ENCODE results near the gene EVC.
"Not testable (repeated sequence)": the region's sequence is repeated elsewhere in the genome, so short reads cannot be mapped to it uniquely, and the experiment has no call there.

Gene EVC

DNA sequence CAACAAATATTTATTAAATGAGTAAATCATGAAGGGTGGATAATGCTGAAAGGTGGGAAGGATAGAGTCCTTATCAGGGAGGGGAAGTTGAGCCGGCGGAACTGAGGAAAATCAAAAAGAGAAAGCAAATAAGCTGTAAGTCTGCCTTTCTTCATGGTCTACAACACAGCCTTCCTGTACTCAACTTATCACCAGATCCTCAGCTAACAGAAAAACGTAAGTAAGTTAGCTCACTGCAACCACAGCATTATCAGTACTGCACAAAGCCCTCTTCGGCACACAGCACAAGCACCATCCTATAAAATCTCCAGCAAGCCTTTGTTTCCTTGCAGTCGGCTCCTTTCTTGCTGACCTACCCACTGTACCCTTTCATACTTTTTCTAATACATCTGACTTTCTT, 111.6 kb downstream of the EVC start:
- DNase-seq, result no peak

DNA sequence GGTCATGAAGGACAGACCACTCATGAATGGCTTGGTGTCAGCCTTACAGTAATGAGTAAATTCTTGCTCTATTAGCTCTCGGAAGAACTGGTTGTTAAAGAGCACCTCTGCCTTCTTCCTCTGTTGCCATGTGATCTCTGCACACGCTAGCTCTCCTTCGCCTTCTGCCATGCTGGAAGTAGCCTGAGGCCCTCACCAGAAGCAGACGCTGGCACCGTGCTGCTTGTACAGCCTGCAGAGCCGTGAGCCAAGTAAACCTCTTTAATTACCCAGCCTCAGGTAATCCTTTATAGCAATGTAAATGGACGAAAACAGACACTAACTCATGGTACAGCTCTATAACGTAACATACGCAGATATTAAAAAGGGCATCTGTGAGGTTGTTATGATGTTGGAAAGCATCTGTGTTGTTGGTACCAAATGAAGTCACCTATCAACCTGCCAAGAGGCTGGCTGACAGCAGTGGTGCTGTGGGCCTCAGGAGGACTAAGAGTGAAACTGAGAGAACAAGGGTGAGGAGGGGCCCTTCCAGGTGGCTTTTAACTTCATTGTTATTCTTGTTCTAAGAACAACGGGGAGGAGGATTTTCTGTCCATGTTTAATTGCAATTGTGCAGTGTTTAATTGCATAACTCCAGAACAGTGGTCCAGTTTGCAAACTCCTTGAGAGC, 112.7 kb downstream of the EVC start:
- no peak for DNase-seq

- DNase-seq, result no peak
Measured at GRCh38 chr4:5824227-5824626, 113.2 kb downstream of the EVC start.

DNA sequence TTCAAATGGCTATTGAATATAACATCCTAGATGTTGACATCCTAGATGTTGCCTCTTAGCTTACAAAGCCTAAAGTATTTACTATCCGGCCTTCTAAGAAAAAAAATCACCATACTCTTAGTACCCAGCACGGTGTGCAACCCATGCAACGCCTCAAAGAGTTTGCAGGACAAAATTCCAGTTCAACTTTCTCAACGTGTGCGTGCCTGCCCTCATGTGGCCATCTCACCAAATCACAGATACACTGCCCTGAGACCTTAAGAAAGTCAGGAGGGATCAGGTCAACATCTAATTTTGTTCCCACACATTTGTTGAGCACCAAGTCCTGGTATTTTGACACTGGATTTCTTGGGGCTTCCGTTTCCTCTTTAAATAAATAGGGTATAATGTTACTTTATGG, 113.6 kb downstream of the EVC start:
- no peak for DNase-seq

- DNase-seq, result no peak
Measured at GRCh38 chr4:5825321-5826041, 114.5 kb downstream of the EVC start.

DNA sequence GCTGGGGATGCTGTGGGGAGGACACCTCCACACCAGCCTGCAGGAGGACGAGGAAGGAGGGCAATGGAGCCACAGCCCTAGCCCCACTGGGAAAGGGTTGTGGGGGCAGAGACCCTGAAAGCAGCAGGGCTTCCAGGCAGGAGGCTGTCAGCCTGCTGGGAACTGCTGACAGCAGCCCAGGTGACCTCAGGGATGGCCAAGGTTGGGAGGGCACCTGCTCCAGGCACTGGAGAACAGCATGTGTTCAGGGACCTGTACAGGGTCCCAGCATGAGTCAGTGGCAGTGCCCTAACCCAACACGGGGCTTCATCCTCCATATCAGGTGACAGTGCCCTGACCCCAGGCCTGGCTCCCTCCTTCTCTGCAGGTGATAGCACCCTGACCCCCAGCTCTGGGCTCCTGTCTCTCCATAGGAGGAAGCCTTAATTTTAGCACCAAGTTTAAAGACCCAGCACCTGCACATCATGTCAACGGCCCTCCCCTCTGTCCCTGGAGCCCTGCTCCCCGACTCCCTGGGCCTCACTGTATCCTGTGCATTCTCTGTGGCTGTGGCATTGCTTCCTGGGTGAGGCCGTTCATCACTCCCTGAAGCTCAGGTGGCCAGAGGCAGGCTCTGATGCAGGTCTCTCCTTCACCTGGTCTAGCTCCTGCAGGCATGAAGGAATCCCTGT, 115.6 kb downstream of the EVC start:
- DNase-seq, result no peak

GRCh38 chr4:5827108-5828004, 116.4 kb downstream of the EVC start:
- no peak for DNase-seq

DNA sequence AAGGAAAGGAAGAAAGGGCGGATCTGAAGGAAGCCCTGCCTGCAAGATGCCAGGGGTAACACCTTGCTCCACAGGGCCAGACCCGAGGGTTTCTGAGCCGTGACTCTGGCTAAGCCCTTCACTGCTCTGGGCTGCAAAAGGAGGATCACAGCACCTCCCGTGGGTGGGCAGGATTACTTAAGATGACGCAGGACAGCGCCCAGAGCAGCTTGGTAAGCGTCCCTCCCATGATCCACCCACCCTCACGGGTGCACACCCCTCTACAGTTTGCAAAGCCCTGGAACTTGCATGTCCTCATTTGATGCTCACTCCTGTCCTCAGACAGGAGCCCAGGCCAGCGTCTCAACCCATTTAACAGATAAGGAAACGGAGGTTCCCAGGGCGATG, 117.0 kb downstream of the EVC start:
- DNase-seq, result no peak

DNA sequence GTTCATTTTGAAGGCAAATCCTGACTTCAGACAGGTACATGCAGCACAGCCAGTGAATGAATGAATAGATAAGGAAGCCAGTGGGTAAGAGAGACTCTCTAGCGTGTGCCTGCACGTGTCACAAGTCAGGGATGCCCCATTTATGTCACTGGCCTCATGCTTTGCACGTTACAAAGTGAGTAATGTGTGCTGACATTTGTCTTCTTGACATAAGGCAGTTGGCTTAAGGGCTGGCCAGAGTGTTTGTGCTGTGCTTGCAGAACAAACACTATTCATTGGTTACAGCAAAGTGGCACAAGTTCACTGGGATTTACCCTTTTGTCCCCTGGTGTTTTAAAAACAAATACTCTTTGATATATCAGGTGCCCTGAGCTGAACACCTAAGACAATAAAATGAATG, 125.9 kb downstream of the EVC start:
- DNase-seq, result no peak

GRCh38 chr4:5837483-5837882, 126.5 kb downstream of the EVC start:
- DNase-seq, result not testable (repeated sequence)

GRCh38 chr4:5839332-5839731, 128.3 kb downstream of the EVC start:
- DNase-seq, result no peak

DNA sequence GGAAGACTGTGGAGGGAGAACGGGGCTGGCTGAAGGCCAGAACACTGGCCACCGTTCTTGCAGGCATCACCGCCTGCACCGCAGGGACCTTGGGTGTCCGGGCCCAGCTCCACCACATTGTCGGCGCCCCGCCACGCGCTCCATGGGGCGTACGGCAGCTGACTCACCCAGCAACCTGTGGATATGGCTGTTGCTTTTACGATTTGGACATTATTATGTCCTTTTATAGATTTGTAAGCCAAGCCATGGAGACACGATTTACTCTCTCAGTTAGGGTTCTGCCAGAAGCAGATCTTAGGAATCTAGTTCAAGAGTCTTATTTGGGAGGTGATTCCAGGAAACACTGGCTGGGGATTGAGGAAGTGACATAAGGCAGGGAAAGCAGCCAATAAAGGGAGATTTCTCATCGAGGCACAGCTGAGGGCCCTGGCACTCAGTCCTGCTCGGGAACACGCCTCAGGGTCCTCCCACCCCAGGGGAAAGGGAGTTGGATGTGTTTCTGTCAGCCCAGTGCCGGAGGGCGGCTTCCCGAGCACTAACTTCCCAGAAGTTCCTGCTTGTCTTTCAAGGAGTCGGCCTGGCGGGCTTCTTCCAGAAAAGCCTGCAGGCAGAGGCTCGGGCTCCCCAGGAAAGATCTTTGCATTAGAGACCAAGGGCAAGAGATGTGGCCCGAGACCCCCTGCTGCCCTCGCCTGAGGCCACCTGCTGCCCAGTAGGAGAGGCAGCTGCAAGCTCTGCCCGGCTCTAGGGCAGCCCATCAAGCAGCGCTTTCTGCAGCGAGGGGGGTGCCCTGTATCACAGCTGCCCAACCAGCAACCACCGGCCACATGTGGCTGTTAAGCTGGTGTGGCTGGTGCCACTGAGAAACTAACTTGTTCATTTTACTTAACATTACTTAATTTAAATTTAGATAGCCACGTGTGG, 129.0 kb downstream of the EVC start:
- DNase-seq, result no peak

- no peak for DNase-seq
Measured at GRCh38 chr4:5842456-5842855, 131.5 kb downstream of the EVC start.

DNA sequence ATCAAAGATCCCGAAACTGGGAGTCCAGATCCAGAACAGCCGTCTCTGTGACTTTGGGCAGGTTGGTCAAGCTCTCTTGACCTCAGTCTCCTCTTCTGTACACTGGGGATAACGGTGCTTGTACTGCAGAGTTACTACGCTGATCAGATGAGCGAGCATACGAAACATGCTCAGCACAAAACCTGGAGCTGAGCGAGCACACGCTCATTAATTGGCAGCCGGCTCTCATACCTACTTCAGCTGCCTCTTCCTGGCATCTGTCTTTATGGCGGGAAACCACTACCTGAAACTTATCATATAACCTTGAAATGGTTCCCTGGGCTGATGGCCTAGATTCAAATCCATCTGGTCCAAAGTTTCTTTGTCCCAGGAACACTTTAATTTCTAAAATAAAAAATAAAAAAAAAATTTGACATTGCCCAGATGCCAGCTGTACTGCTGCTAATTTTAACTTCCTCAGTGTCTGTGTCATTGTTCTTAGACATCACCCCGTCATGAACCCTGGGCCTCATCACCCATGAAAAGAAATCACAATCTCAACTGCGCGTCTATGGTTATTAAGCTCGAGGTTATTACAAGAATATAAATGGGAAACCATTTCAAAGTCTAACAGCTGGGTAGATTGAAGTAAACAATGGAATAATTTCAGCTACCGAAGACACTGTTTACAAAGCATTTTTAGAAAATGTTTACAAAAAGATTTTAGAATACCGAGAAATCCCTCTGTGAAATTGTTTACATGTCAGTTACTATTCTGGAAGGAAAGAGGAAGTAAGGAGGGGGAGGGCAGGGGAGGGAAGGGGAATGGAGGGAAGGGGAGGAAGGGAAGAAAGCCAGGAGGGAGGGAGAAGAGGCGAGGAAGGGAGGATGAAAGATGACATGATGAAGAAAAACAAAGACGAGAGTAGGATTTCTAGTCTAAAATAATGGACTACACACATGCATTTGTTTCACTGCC, 132.9 kb downstream of the EVC start:
- DNase-seq, result no peak

DNA sequence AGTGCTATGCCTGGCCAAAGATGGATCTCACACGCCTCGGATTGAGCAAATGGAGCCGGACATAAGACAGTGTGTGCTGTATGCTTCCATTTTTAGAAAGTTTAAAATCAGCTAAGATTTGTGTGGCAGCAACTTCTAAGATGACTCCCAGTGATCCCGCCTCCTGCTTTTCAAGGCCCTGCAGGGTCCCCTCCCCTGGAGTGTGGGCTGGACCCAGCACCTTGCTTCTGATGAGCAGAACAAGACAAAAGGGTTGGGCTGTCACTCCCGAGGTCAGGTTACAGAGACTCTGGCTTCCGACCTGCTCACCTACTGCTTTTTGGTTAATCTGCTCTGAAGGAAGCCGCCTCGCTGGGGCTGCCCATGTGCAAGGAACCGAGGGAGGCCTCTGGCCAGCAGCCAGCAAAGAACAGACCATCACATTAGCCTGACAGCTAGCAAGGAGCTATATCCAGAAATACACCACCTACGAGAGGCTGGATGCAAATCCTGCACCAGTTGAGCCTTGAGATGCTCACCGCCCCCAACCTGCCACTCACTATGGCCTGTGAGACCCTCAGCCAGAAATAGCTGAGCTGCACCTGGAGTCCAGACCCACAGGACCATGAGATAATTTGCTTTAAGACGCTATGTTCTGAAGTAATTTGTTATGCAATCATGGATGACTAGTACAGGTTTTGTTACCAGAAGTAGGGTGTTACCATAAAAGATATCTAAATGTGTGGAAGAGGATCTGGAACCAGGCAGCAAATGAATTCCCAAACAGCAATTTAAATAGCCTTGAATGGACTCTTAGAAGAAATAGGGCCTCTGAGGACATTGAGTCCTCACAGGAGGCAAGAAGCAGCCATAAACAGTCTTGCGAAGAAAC, 134.3 kb downstream of the EVC start:
- no peak for DNase-seq

- no peak for DNase-seq
Measured at GRCh38 chr4:5851637-5852301, 140.8 kb downstream of the EVC start.

- no peak for DNase-seq
Measured at GRCh38 chr4:5852523-5853202, 141.7 kb downstream of the EVC start.

DNA sequence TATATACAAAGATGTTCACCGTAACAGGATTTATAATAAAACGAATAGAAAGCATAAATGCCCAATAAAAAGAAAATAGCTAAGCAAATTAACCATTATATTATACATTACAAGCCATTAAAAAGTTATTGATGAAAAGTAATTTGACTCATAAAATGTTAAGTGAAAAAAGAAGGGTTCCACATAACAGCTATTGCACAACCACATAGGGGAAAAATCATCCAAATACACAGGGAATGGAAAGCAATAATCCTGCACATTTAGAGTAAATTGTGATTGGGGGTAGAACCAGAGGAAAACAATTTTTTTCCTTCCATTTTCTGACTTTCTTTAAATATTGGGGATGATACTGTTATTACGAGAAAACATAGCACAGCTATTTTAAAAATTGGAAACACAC, 143.9 kb downstream of the EVC start:
- DNase-seq, result no peak

DNA sequence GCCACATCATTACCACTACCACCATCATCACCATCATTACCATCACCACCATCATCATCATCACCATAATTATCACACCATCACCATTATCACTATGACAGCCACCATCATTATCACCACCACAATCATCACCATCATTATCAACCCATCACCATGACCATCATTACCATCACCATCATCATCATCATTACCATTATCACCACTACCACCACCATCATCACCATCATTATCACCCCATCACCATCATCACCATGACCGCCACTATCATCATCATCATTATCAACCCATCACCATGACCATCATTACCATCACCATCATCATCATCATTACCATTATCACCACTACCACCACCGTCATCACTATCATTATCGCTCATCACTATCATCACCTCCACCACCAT, 145.4 kb downstream of the EVC start:
- DNase-seq, result not testable (repeated sequence)

All from stimulated activated CD4-positive, alpha-beta T cell treated with anti-CD3 and anti-CD28 coated beads, Interleukin-1b, Interleukin-23, amount 100 ng/mL, for 48 hours (primary cell).